NCI-H1092 treated with DMSO at 0.1 percent for 48 hours (cell line): ENCODE data around the gene SHTN1.

ENCODE experiments used
- DNase-seq: peaks from one replicate; lab custom pipeline; 2025; lab: John Stamatoyannopoulos, UW

Gene SHTN1

GRCh38 chr10:116984202-116984990, 20.6 kb downstream of the SHTN1 start:
- DNase-seq: no peak

- DNase-seq: no peak
Observed at GRCh38 chr10:116980041-116980440, 24.9 kb downstream of the SHTN1 start.

- no peak for DNase-seq
Observed at GRCh38 chr10:116978901-116979300, 26.1 kb downstream of the SHTN1 start.

DNA sequence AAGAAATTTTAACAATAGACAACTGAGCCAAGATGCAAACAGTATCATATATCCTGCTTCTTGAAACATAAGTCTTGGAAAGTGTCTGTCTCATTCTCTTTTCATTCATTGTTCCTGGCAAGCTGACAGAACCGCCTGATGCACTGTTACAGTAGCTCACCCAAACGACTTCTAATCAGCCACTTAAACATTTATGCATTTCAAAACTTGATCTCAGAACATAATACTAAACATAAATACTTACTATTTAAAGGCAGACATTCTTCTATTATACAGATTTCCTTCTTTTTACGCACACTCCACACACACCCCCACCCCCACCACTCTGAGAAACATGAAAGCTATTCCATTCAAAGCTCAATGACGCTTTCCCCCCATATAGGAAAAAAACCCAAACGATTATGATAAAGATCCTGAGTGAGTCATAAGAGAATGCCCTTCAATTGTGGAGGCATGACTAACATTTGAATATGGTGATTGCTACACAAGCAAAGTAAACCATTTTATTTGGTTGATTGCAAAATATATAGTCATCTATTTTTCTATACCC, 30.5 kb downstream of the SHTN1 start:
- DNase-seq: no peak

GRCh38 chr10:116973946-116974455, 31.0 kb downstream of the SHTN1 start:
- no peak for DNase-seq

GRCh38 chr10:116973371-116973905, 31.5 kb downstream of the SHTN1 start:
- no peak for DNase-seq

- DNase-seq: no peak
Observed at GRCh38 chr10:116972131-116972530, 32.9 kb downstream of the SHTN1 start.

DNA sequence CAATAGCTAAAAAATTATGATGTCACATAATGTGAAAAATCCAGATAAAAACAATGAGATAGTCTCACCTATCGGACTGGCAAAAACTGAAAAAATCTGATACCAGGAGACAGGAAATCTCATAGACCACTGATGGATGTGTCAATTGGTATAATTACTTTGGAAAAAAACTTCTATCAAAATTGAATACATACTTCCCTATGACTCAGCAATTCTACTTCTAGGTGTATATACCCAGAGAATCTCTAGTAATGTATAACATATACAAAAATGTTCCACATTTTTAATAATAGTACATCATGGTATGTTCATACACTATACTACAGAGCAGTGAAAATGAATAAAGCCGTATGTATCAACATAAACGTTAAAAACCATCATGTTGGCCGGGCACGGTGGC, 34.9 kb downstream of the SHTN1 start:
- DNase-seq: no peak

GRCh38 chr10:116968331-116968730, 36.7 kb downstream of the SHTN1 start:
- DNase-seq: no peak

GRCh38 chr10:116961406-116962251, 43.4 kb downstream of the SHTN1 start:
- DNase-seq: peak; percentile 95

GRCh38 chr10:116960066-116960776, 44.8 kb downstream of the SHTN1 start:
- DNase-seq: no peak

- DNase-seq: no peak
Observed at GRCh38 chr10:116952729-116953128, 52.3 kb downstream of the SHTN1 start.

- DNase-seq: no peak
Observed at GRCh38 chr10:116948530-116948870, 56.5 kb downstream of the SHTN1 start.

- DNase-seq: no peak
Observed at GRCh38 chr10:116947841-116948529, 57.0 kb downstream of the SHTN1 start.

DNA sequence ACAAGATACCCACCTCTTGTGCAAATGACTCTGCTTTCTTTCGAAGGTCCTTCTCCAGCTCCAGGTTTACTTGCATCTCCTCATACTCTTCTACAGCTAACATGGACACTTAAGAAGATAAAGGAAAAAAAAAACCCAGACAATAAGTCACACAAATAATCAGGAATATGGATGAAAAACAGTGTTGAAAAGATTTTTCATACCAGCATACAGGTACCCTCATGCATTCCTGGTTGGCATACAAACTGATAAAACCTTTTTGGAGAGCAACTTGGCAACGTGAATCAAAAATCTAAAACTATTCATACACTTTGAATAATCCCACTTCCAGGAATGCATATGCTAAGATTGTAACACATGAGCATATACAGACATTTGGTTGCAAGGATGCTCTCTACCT, 60.1 kb downstream of the SHTN1 start:
- no peak for DNase-seq

- no peak for DNase-seq
Observed at GRCh38 chr10:116931806-116932205, 73.2 kb downstream of the SHTN1 start.

- no peak for DNase-seq
Observed at GRCh38 chr10:116926426-116926825, 78.6 kb downstream of the SHTN1 start.

DNA sequence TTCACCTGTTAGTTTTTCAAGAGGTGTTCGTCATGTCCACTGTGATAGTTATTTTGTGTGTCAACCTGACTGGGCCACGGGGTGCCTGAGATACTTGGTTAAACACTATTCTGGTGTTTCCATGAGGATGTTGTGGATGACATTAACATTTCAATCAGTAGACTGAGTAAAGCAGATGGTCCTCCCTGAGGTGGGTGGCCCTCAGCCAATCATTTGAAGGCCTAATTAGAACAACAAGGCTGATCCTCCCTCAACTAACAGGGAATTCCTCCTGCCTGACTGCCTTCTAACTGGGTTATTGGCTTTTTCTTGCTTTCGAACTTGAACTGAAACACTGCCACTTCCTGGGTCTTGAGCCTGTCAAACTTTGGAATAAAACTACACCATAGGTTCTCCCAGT, 79.9 kb downstream of the SHTN1 start:
- DNase-seq: no peak

DNA sequence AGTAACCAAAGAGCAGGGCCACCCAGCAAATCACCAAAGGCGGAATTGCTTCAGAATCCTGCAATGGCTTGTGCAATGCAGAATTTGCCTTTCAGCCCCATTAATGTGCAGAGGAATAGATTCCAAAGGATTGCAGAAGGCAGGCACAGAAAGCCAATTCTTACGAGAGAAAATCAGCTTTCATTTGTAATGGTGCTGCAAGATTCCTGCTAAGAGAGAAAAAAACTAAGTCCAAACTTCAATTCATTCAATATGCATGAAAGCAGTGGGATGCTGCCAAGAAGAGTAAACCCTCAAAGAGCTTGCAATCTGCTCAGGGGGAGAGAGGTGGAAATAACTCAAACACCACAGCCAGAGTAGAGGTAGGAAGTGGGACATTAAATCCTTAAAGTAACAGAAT, 85.3 kb downstream of the SHTN1 start:
- DNase-seq: no peak

DNA sequence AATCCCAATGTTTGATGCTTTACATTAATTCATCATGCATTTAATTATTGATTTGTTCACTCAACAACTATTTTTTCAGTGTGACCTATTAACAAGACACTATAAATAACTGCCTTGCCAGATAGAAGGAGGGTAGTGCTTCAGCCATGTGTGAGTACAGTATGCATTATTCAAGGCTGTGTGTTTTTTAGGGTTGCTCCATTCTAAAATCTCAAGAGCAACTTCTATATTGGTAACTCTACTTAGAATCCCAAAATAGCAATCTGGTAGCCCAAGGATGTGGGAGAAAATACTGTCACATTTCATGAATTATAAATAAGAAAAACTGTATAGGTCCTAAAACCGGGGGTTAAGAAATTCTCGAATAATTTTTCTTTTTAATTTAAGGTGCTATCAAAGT, 85.8 kb downstream of the SHTN1 start:
- DNase-seq: no peak

DNA sequence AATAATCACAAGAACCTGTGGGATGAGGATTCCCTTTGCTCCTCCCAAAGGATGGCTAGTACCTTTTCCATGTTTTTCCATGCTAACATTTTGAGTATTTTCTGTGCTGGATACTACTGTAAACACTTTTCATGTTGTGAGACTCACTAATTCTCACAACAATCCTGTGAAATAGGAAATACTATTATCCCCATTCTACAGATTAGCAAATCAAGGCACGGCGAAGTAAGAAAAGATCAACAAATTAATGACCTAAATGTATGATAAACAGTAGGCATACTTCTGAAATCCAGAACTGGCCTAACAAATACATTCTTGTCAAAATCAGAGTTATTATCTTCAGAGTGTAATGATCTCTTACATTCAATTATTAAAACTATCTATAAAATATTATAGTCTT, 86.4 kb downstream of the SHTN1 start:
- no peak for DNase-seq
